SK-N-SH treated with all-trans-retinoic acid at 6 μM for 48 hours (cell line): ENCODE data around the gene SLC38A10.

Experiments
- ATAC-seq: fragments of 200-7000 bp; cut with Tn5 transposase; 3 replicates; pipeline ENCODE4 v1.9.1; 2020; ENCODE audit warnings: mild to moderate bottlenecking, moderate library complexity
- BACH2 ChIP-seq: fragments of 250-450 bp; sonication (Bioruptor Pico); IDR thresholded peaks from 2 replicates; pipeline ENCODE4 v1.9.0; 2021; ENCODE audit warnings: mild to moderate bottlenecking, borderline replicate concordance
- CSDC2 ChIP-seq: fragments of 250-450 bp; sonication (Bioruptor Pico); IDR thresholded peaks from 2 replicates; pipeline ENCODE4 v1.5.0; 2020; ENCODE audit warnings: mild to moderate bottlenecking, moderate library complexity
- ESRRG ChIP-seq: fragments of 250-450 bp; sonication (Bioruptor Pico); IDR thresholded peaks from 2 replicates; pipeline ENCODE4 v1.6.1; 2021; ENCODE audit warnings: mild to moderate bottlenecking
- GLIS3 ChIP-seq: fragments of 250-450 bp; sonication (Bioruptor Pico); IDR thresholded peaks from 2 replicates; pipeline ENCODE4 v1.5.0; 2020; ENCODE audit warnings: mild to moderate bottlenecking, moderate library complexity
- ISL1 ChIP-seq: fragments of 250-450 bp; sonication (Bioruptor Pico); IDR thresholded peaks from 2 replicates; pipeline ENCODE4 v2.1.2; 2022; ENCODE audit warnings: mild to moderate bottlenecking, moderate library complexity
- OSR1 ChIP-seq: fragments of 250-450 bp; sonication (Bioruptor Pico); IDR thresholded peaks from 2 replicates; pipeline ENCODE4 v1.8.0; 2022; ENCODE audit warnings: moderate library complexity, mild to moderate bottlenecking, inconsistent platforms
- PATZ1 ChIP-seq: fragments of 250-450 bp; sonication (Bioruptor Pico); IDR thresholded peaks from 2 replicates; pipeline ENCODE4 v1.8.0; 2020; ENCODE audit warnings: mild to moderate bottlenecking, moderate library complexity, borderline replicate concordance
- POU6F1 ChIP-seq: fragments of 250-450 bp; sonication (Bioruptor Pico); IDR thresholded peaks from 2 replicates; pipeline ENCODE4 v1.8.0; 2021; ENCODE audit warnings: low read depth, mild to moderate bottlenecking, moderate library complexity, borderline replicate concordance
- RARB ChIP-seq: fragments of 250-450 bp; sonication (Bioruptor Pico); IDR thresholded peaks from 2 replicates; pipeline ENCODE4 v1.8.0; 2021; ENCODE audit warnings: mild to moderate bottlenecking, moderate library complexity
- SNAI2 ChIP-seq: fragments of 250-450 bp; sonication (Bioruptor Pico); IDR thresholded peaks from 2 replicates; pipeline ENCODE4 v1.5.0; 2020; ENCODE audit warnings: mild to moderate bottlenecking, moderate library complexity
- TCF4 ChIP-seq: fragments of 250-450 bp; sonication (Bioruptor Pico); IDR thresholded peaks from 2 replicates; pipeline ENCODE4 v1.8.0; 2021; ENCODE audit warnings: mild to moderate bottlenecking, moderate library complexity, borderline replicate concordance
- ZC3H10 ChIP-seq: fragments of 250-450 bp; sonication (Bioruptor Pico); IDR thresholded peaks from 2 replicates; pipeline ENCODE4 v1.5.1; 2021; ENCODE audit warnings: mild to moderate bottlenecking, moderate library complexity
- ZFP30 ChIP-seq: fragments of 450-650 bp; formaldehyde crosslinking; IDR thresholded peaks from 2 replicates; pipeline ENCODE4 v1.5.0; 2022; ENCODE audit warnings: mild to moderate bottlenecking, moderate library complexity
- ZNF565 ChIP-seq: fragments of 450-650 bp; formaldehyde crosslinking; conservative IDR thresholded peaks from 2 replicates; pipeline ENCODE4 v1.5.0; 2020; ENCODE audit warnings: low read depth, mild to moderate bottlenecking, moderate library complexity
- ZNF70 ChIP-seq: fragments of 450-650 bp; formaldehyde crosslinking; IDR thresholded peaks from 2 replicates; pipeline ENCODE4 v1.5.0; 2020; ENCODE audit warnings: mild to moderate bottlenecking, moderate library complexity
- TF ChIP-seq, protein P1 (sequence below): fragments of 250-450 bp; sonication (Bioruptor Pico); IDR thresholded peaks from 2 replicates; pipeline ENCODE4 v1.5.1; 2021; ENCODE audit warnings: mild to moderate bottlenecking, moderate library complexity
- TF ChIP-seq, protein P2 (sequence below): fragments of 250-450 bp; sonication (Bioruptor Pico); IDR thresholded peaks from 2 replicates; pipeline ENCODE4 v1.5.0; 2020; ENCODE audit warnings: mild to moderate bottlenecking, moderate library complexity
- TF ChIP-seq, protein P3 (sequence below): fragments of 250-450 bp; sonication (Bioruptor Pico); IDR thresholded peaks from 2 replicates; pipeline ENCODE4 v1.5.1; 2020; ENCODE audit warnings: low read depth, mild to moderate bottlenecking, moderate library complexity

SLC38A10 gene

DNA sequence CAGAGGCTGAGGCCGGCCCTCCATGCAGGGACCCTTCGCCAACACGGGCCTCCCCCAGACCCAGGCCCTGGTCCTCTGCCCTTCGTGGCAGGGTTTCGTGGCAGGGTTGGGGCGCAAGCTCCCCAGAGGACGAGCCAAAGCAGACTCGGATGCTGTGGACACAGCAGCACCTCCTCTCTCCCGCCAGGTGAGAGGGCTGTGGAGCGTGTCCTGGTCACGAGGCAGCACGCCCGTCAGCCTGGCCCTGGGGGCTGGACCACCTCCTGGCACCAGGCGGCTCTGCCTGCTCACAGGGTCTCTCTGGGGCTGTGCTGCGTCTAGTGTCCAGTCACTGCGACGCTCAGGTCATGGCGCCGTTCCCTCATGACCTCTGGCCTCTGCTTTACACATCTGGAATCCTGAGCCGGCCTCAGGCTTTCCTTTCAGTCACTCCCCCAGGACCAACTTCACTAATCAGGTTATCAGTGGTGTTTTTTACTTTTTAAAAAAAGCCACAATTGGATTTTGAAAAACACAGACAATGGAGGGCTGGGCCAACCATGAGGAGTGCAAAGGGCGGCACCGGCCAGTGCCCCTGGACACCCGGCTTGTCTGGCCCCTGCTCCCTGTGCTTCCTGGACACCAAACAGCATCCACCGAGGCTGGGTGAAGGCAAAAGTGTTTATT lies 50.6 kb downstream of the SLC38A10 start:
- ATAC-seq, result peak; percentile 0; the same call in 1 of the 3 replicates
- TF ChIP-seq SNAI2 (CRISPR knock-in tag), result no peak

- ATAC-seq, result no peak
- TF ChIP-seq GLIS3 (CRISPR knock-in tag) (no peak), ISL1 (CRISPR knock-in tag) (no peak), ZC3H10 (CRISPR knock-in tag) (no peak), POU6F1 (CRISPR knock-in tag) (no peak), ZFP30 (CRISPR knock-in tag) (no peak), SNAI2 (CRISPR knock-in tag) (no peak), ZNF565 (no peak), CSDC2 (CRISPR knock-in tag) (no peak)
- TF ChIP-seq, protein P1, sequence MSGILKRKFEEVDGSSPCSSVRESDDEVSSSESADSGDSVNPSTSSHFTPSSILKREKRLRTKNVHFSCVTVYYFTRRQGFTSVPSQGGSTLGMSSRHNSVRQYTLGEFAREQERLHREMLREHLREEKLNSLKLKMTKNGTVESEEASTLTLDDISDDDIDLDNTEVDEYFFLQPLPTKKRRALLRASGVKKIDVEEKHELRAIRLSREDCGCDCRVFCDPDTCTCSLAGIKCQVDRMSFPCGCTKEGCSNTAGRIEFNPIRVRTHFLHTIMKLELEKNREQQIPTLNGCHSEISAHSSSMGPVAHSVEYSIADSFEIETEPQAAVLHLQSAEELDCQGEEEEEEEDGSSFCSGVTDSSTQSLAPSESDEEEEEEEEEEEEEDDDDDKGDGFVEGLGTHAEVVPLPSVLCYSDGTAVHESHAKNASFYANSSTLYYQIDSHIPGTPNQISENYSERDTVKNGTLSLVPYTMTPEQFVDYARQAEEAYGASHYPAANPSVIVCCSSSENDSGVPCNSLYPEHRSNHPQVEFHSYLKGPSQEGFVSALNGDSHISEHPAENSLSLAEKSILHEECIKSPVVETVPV (CRISPR knock-in tag), result no peak
- TF ChIP-seq, protein P2, sequence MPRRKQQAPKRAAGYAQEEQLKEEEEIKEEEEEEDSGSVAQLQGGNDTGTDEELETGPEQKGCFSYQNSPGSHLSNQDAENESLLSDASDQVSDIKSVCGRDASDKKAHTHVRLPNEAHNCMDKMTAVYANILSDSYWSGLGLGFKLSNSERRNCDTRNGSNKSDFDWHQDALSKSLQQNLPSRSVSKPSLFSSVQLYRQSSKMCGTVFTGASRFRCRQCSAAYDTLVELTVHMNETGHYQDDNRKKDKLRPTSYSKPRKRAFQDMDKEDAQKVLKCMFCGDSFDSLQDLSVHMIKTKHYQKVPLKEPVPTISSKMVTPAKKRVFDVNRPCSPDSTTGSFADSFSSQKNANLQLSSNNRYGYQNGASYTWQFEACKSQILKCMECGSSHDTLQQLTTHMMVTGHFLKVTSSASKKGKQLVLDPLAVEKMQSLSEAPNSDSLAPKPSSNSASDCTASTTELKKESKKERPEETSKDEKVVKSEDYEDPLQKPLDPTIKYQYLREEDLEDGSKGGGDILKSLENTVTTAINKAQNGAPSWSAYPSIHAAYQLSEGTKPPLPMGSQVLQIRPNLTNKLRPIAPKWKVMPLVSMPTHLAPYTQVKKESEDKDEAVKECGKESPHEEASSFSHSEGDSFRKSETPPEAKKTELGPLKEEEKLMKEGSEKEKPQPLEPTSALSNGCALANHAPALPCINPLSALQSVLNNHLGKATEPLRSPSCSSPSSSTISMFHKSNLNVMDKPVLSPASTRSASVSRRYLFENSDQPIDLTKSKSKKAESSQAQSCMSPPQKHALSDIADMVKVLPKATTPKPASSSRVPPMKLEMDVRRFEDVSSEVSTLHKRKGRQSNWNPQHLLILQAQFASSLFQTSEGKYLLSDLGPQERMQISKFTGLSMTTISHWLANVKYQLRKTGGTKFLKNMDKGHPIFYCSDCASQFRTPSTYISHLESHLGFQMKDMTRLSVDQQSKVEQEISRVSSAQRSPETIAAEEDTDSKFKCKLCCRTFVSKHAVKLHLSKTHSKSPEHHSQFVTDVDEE (CRISPR knock-in tag), result no peak
- TF ChIP-seq, protein P3, sequence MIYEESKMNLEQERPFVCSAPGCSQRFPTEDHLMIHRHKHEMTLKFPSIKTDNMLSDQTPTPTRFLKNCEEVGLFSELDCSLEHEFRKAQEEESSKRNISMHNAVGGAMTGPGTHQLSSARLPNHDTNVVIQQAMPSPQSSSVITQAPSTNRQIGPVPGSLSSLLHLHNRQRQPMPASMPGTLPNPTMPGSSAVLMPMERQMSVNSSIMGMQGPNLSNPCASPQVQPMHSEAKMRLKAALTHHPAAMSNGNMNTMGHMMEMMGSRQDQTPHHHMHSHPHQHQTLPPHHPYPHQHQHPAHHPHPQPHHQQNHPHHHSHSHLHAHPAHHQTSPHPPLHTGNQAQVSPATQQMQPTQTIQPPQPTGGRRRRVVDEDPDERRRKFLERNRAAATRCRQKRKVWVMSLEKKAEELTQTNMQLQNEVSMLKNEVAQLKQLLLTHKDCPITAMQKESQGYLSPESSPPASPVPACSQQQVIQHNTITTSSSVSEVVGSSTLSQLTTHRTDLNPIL (CRISPR knock-in tag), result no peak
These were observed 51.8 kb downstream of the SLC38A10 start for GRCh38 chr17:81243333-81243664.

DNA sequence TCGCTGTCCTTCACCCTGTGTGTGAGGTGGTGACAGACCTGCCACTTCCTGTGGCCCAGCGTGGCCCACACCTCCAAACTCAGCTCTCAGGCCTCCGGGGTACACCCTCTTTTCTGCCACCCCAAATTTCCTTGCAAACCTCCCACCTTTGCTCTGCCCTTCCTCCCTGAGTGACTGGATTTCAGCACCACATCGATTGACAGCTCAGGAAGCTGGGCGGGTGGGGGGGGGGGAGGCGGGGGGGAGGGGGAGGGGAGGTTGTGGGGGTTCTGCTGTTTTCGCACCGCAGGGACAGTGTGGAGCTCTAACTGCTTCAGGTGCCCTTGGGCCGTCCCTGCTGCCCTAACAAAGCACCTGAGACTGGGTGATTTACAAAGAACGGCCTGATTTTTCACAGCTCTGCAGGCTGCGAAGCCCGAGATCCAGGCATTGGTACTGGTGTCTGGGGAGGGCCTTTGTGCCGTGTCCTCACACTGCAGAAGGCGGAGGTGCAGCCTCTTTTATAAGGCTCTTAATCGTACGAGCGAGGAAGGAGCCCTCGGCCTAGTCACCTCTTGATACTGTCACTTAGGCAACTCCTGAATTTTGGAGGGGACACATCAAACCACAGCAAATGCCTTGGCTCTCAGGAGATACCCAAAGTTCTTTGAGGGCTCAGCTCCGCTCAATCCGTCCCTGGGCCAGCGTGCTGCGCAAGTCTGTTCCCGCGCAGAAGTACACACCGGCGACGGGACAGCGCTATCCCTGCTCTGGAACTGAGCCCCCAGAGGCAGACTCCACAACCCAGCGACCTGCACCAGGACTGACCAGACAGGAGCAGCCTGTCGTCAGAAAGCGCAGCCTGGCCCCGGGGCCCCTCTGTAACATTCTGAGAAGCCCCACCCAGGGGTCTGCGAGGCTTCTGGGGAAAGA lies 52.4 kb downstream of the SLC38A10 start:
- no peak for ATAC-seq
- TF ChIP-seq OSR1 (CRISPR knock-in tag) (no peak), ZNF70 (no peak), GLIS3 (CRISPR knock-in tag) (no peak), RARB (CRISPR knock-in tag) (no peak), SNAI2 (CRISPR knock-in tag) (no peak), ESRRG (CRISPR knock-in tag) (no peak), ZC3H10 (CRISPR knock-in tag) (no peak), PATZ1 (CRISPR knock-in tag) (no peak), TCF4 (CRISPR knock-in tag) (no peak), ISL1 (CRISPR knock-in tag) (no peak), BACH2 (no peak), POU6F1 (CRISPR knock-in tag) (no peak)
- TF ChIP-seq, protein P1 (CRISPR knock-in tag), result no peak
- TF ChIP-seq, protein P2 (CRISPR knock-in tag), result no peak
- TF ChIP-seq, all 23 proteins: peak for 0
